NB4 (cell line): ENCODE results near the gene DTNB.

Experiments
- CTCF ChIP-seq: IDR thresholded peaks from one replicate; pipeline ENCODE4 v1.5.1; 2012; ENCODE audit warnings: low read depth, low read length
- MAX ChIP-seq: IDR thresholded peaks from 2 replicates; pipeline ENCODE4 v1.6.1; 2011; ENCODE audit warnings: low read depth, low read length

DNA sequence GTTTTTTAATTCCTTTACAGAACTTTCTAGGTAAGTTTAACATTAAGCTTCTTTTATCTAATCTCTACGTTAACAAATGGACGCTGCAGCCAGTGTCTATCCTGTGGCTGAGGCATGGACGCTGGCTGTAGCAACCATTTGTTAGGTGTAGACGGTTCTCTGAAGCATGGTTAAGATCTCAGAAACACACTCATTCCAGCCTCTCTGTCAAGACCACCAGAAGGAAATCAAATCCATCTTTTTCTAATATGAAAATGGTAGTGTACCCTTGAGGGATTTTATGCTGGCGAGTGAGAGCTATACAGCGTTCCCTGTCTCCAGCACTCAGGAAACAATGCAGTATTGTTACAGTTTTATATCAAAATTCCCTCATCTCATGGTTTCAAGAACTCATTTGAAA, 78.0 kb downstream of the DTNB start:
- no peak for TF ChIP-seq CTCF
- no peak for TF ChIP-seq MAX
